SH-SY5Y (cell line): ENCODE data around the gene ACTG2.

Source experiments
- GATA2 ChIP-seq: IDR thresholded peaks from 2 replicates; pipeline ENCODE4 v1.6.1; 2011; ENCODE audit warnings: mild to moderate bottlenecking, low read depth, low read length
- GATA3 ChIP-seq: IDR thresholded peaks from 2 replicates; pipeline ENCODE4 v1.6.1; 2011; ENCODE audit warnings: low read depth, mild to moderate bottlenecking, low read length, moderate library complexity

DNA sequence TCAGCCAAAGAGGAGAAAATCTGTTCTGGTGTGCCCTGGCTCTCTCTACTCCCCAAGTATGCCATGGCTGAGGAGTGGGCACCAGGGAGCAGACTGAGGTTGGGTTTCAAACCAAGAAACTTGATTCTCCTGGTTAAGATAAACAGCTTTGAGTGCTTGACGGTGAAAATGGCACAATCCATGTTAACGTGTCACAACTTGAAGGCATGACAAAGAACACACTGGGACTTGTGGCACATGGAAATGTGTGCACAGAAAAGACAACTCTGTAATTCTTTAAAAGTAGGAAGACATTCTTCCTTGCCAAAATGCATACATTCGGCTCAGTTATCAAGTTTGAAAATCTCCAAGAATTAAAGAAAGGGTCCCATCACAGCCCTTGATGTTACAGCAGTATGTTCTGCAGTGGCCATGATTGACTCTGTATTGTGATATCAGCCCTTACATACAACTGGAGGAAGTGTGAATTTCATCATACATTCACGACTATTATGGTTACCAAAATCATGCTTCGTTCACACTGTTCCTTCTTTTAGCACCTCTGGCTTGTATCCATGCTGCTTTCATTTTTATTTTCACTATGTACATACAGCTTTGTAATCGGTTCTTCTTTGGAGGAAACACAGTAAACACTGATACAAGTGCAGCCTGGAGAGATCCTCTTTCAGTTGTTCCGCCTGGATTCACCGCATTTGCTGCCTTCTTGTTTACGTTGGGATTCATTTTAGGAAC lies 15.6 kb upstream of the ACTG2 start:
- TF ChIP-seq GATA2 = no peak
- no peak for TF ChIP-seq GATA3
